Activated T-cell treated with anti-CD3 and anti-CD28 coated beads for 4 hours (primary cell): ENCODE data around the gene STK25.
"Not testable (repeated sequence)": the region's sequence is repeated elsewhere in the genome, so short reads cannot be mapped to it uniquely, and the experiment has no call there.

Source experiments
- DNase-seq: peaks from one replicate; pipeline ENCODE4 v3.0.0-alpha.2; 2020

STK25 gene

DNA sequence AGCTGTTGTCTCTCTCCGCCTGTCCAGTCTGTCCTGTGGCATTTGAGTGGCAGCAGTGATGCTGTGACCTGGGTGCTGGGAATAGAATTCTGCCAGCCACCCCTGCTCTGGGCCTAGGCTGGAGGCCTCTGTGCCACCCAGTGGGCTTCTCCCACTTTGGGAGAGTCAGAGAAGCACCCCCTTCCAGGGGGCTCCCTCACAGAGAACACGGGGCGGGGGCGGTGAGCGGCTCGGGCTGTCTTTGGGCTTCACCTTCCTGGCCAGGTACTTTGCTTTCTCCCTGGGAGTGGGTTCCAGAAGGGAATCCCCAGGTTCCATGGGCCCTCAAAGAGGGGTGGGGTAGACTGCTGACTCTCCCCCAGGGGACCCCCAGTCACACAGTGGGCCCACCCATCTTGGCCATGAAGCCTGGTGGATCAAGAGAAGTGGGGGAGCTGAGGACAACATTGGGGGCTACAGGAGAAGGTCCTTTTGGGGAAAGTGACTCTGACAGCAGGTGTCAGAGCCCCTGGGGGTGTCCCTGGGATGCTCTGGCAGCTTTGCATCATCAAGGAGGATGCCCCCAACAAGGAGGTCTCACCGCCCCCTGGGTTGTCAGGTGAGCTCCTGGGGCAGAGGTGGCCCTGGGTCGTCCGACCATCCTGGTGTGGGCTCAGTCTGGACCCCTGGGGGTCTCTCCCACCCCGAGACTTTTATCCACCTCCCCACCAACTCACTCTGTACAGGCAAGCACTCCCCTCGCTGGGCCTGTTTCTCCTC lies 31.4 kb upstream of the STK25 start:
- no peak for DNase-seq

DNA sequence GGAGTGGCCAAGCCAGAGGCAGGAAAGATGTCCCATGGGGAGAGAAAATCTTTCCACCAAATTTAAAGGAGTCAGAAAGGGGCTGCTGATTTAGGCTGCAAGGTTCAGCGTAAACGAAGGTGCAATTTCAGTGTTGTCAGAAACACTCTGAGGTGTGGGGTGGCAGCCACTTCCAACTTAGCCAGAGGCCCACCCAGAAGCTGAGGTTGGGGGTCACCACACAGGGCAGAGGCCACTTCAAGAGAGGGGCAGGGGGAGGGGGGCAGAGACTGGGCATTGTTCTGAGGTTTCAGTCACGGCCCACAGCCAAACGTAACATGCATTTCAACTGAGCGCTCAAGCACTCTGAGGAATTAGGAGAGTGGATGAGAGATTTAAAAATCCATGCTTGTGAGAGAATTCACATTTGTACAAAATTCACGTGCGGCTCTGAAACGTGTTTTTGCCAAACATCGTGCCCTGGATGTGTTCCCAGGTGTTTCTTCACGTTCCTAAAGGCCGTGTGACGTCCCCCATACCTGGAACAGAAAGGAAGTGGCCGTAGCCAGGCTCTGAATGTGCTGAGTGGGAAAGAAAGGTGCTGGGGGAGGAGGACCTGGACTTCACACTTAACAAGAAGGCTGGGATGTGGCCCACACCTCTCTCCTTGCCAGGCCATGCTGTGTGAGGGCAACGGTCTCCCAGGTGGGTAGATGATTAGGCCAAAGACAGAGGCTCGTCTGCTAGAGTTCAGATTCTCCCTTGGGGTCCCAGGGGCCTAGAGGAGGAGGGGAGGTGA lies 30.6 kb upstream of the STK25 start:
- DNase-seq = no peak

DNA sequence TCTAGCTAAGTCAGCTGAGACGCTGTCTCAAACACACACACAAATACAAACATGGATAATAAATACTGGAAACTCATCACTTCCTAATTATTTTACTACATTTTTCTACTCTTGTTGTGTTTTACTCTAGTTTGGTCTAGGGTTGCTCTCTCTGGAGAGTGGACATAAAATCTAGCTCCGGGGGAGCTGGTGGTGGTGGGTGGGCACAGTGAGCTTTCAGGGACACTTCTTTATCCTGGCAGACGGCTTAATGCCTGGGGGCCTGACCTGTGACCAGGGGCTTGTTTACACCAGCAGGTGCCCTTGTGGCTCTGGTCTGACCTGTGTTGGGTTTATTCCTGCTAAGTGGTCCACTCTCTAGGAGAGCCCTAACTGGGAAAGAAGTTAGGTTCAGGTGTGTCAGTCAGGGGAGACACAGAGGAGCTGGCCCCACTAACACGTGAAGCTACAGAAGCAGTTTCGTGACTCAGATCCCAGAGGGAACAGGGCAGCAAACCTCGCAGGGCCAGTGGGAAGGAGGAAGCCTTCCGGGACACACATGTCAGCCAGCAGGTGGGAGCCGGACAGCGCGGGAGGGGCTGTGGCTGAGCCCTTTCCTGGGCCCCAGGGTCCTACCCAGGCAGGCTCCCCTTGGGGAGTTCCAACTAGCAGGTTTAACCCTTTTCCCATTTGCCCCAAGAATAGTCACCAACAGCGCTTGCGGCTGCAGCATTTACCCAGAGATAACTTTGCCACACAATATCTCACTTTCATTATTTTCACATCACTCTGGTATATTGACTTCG lies 27.7 kb upstream of the STK25 start:
- no peak for DNase-seq

GRCh38 chr2:241534701-241535375 lies 26.5 kb upstream of the STK25 start:
- no peak for DNase-seq

GRCh38 chr2:241534293-241534692 lies 25.9 kb upstream of the STK25 start:
- no peak for DNase-seq

- no peak for DNase-seq
Measured at GRCh38 chr2:241532733-241533601, 24.6 kb upstream of the STK25 start.

- no peak for DNase-seq
Measured at GRCh38 chr2:241532168-241532567, 23.8 kb upstream of the STK25 start.

DNA sequence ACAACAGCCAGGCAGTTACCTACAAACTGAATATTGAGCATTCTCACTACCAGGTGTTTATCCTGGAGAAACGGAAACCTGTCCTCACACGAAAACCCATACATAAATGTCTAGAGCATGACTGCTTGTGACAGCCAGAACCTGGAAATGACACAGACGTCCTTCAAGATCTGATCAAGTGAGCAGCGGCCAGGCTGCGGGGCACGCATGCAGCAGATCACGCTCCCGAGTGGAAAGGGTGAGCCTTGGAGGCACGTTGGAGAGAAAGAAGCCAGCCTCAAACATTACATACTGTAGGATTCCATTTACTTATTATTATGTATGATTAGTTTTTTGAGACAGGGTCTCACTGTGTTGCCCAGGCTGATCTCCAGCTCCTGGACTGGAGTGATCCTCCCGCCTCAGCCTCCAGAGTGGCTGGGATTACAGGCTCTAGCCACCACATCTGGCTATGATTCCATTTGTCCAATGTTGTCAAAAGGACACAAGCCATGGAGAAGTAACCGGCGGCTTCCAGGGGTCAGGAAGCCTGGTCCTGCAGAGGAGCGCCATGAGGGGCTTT lies 22.9 kb upstream of the STK25 start:
- no peak for DNase-seq

DNA sequence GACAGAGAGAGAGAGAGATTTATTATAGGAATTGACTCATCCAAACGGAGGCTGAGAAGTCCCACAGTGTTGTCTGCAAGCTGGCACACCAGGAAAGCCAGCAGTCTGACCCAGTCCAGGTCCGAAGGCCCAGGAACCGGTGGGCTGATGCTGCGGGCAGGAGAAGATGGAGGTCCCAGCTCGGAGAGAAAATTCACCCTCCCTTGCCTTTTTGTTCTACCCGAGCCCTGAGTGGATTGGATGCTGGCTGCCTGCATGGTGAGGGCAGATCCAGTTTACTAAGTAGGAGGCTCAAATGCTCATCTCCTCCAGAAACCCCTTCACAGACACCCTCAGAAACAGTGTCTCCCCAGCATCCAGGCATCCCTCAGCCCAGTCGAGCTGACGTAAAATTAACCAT lies 22.2 kb upstream of the STK25 start:
- no peak for DNase-seq

DNA sequence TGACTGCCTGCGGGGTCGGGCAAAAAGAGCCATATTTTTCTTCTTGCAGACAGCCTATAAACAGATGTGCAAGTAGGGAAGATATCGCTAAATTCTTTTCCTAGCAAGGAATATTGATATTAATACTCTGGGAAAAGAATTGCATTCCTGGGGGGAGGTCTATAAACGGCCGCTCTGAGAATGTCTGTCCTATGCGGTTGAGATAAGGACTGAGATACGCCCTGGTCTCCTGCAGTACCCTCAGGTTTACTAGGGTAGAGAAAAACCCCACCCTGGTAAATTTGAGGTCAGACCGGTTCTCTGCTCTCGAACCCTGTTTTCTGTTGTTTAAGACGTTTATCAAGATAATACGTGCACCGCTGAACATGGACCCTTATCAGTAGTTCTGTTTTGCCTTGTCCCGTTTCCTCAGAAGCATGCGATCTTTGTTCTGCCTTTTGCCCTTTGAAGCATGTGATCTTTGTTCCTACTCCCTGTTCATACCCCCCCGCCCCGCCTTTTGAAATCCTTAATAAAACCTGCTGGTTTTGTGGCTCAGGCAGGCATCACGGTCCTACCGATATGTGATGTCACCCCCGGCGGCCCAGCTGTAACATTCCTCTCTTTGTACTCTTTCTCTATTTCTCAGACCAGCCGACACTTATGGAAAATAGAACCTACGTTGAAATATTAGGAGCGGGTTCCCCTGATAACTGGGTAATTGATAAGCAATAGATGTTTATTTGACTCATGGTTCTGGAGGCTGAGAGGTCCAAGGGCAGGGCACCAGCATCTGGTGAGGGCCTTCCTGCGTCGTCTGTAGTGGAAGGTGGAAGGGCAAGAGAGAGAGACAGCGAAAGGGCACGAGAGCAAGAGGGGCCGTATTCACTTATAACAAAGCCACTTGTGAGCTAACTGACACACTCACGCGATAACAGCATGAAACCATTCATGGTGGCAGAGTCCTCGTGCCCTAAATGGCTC lies 17.7 kb upstream of the STK25 start:
- DNase-seq = not testable (repeated sequence)

DNA sequence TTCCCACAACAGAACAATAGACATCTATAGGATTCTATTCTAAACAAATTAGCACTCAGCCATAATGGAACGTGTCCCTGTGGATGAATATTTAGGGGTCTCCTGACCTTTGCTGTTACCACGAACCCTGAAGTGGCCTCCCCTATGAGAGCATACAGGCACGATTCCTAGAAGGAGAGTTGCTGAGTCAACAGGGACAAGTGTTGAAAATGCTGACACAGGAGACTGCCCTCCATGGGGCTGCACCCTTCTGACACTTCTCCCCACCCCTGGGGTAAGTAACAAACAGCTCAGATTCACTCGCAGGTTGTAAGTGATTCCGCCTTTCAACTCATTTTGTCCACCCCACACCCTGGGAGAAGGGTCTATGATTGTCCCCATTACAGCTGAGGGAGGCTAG lies 14.1 kb upstream of the STK25 start:
- DNase-seq = no peak

- DNase-seq = no peak
Measured at GRCh38 chr2:241519669-241520068, 11.3 kb upstream of the STK25 start.

GRCh38 chr2:241517297-241517696 lies 8.9 kb upstream of the STK25 start:
- DNase-seq = no peak

GRCh38 chr2:241516520-241516965 lies 8.2 kb upstream of the STK25 start:
- DNase-seq = no peak

DNA sequence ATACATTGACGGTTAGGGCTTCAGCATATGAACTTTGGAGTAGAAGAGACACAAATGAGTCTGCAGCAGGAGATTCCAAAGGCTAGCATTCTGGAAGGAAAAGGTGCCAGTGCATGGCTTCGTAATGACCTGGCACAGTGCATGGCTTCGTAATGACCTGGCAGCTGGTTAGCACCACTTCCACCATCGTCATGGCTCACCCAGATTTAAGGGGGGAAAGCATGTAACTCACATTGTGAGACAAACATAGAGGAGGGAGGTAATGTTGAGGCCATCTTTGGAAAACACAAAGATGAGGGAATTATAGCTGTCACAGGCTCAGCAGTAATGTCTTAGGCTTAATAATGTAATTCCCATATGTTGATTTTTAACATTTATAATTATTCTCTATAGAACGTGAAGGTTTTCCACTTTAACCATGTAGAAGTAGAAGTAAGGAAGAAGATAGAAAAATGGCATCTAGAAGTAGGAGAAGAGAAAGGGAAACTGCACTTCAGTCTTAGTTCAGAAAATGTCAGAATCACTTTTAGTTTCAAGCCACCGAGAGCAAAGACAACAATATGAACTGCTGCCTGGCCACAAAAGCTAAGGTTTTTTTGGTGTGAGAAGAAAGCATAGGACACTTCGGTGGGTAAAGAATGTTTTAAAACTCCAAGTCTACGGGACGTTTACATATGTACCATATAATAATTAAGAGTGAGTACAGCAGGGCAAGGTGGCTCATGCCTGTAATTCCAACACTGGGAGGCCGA lies 6.8 kb upstream of the STK25 start:
- no peak for DNase-seq

GRCh38 chr2:241514553-241514952 lies 6.2 kb upstream of the STK25 start:
- DNase-seq = no peak

- DNase-seq = no peak
Measured at GRCh38 chr2:241511091-241511741, 2.8 kb upstream of the STK25 start.

DNA sequence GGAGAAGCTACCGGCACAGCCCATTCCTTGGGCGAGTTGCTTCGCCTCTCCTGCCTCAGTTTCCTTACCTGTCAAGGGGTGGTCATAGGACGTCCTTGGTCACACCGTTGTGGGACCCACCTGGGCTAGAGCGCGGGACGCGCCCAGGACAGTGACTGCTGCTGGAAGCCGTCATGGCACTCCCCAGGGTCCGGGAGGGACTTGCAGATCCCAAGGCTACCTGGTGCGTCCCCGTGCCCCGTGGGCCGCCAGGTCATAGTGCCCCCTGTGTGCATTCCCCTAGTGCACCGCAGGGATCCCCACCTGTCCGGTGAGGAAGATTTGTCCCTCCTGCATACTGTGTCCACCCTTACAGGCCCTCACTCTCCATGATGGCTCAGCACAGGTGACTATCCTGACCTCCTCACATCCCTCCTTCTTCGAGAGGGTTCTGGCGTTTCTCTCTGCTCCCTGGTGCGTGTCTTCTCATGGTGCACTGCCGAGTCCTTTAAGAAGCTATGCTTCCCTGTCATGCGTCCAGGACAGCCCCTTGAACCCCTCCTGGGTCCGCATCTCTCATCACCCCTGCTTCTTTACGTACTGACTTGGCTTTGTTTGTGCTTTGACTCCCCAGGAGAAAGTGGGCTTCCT lies 886 bp upstream of the STK25 start:
- DNase-seq = no peak
